DMS53 treated with DMSO at 0.1 percent for 48 hours (cell line): Measurements from ENCODE around the gene CD72.
"Not testable (repeated sequence)": the region's sequence is repeated elsewhere in the genome, so short reads cannot be mapped to it uniquely, and the experiment has no call there.

Source experiments
- DNase-seq: peaks from one replicate; lab custom pipeline; 2025; ENCODE audit not compliant: unreplicated experiment; lab: John Stamatoyannopoulos, UW

The CD72 gene

DNA sequence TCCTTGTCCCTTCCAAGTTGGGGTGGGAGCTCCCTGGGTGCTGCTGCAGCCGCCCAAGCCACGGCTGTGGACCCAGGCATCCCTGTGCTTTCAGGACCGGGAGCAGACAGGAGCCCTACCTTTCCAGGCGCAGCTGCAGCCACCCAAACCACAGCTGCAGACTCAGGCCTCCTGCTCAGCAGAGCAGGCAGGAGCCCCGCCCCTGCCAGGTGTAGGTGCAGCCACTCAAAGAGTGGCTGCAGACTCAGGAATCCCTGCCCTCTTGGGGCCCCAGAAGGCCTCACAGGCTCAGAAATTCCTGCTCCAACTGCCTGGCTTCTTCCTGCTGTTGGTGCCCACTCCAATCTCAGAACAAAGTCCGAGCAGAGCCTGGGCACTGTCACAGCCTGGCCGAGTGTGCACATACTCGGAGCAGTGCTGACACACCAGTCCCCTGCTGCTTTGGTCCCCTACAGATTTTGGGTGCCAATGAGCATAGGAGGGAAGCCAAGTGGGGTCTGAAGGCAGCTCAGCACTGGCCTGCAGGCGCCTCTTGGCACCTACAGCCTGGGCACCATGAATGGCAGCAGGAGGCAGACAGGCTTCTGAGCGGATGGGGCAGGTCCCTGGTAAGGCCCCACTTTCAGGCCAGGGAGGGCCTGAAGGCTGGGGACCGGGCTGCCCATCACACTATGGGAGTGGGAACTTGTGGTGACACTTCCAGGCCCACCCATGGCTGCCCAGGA is 19.2 kb downstream of the CD72 start:
- DNase-seq: peak; percentile 55

DNA sequence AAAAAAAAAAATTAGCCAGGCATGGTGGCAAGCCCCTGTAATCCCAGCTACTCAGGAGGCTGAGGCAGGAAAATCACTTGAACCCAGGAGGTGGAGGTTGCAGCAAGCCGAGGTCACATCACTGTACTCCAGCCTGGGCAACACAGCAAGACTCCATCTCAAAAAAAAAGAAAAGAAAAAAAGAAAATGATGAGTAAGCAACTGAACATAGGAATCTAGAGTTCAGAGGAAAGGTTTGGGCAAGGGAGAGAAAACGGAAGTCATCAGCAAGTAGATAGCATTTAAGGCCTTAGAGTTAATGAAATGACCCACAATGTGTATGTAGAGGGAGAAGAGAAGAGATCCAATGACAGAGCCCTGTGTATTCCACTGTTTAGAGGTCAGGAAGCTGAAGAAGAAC is 21.3 kb downstream of the CD72 start:
- not testable (repeated sequence) for DNase-seq

DNA sequence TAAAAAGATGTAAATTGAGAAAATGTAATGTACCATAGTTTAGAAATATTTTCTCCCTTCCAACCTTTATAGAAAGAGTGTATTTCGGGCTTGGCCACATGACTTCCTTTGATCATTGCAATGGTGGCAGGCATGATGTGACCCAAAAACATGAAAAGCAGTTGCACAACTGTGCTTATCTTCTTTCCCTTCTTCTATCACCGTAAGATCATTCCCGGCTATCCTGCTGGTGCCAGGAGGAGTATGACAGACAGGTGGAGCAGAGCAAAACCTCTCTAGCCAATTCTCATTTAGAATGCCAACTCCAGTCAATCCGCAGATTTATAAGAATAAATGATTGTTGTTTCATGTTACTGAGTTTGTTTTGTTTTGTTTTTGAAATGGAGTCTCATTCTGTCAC is 23.7 kb downstream of the CD72 start:
- DNase-seq: no peak

DNA sequence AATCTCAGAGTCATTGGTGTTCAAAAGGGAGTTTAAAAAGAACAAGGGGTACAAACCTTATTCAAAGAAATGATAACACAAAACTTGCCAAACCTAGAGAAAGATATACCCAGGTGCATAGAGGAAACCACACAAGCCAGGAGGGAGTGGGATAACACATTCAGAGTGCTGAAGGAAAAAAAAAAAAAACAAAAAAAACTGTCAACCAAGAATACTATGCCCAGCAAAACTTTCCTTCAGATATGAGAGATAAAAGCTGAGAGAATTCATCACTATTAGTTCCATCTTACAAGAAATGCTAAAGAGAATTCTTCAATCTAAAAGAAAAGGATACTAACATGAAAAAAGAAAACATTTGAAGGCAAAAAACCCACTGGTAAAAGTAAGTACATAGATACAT is 24.6 kb downstream of the CD72 start:
- DNase-seq: no peak

DNA sequence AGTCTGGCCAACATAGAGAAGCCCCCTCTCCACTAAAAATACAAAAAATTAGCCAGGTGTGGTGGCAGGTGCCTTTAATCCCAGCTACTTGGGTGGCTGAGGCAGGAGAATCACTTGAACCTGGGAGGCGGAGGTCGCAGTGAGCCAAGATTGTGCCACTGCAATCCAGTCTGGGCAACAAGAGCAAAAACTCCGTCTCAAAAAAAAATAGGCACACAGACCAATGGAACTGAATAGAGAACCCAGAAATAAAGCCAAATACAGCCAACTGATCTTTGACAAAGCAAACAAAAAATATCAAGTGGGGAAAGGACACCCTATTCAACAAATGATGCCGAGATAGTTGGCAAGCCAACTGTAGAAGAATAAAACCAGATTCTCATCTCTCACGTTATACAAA is 29.7 kb downstream of the CD72 start:
- not testable (repeated sequence) for DNase-seq

DNA sequence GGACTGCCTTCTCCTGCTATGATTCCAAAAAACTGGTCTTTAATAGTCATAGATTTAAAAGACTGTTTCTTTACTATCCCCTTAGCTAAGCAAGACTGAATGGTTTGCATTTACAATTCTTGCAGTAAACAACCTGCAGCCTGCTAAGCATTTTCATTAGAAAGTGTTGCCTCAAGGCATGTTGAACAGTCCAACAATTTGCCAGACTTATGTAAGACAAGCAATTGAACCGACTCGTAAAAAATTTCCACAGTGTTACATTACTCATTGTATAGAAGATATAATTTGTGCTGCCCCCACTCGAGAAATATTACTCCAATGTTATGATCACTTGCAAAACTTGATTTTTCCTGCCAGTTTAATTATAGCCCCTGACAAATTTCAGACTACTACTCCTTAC is 33.5 kb downstream of the CD72 start:
- not testable (repeated sequence) for DNase-seq

DNA sequence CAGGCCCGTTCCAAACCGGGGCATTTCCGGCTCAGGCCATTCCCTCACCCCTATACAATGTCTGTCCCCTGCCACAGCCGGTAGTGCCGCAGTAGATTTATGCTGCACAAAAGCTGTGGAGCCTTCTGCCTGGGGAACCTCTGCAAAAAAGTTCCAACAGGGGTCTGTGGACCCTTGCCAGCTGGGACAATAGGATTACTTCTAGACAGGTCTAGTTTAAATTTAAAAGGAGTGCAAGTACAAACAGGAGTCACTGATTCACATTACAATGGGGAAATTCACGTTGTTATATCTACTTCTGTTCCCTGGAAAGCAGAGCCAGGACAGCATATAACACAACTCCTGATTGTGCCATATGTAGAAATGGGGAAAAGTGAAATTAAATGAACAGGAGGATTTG is 34.7 kb downstream of the CD72 start:
- not testable (repeated sequence) for DNase-seq

DNA sequence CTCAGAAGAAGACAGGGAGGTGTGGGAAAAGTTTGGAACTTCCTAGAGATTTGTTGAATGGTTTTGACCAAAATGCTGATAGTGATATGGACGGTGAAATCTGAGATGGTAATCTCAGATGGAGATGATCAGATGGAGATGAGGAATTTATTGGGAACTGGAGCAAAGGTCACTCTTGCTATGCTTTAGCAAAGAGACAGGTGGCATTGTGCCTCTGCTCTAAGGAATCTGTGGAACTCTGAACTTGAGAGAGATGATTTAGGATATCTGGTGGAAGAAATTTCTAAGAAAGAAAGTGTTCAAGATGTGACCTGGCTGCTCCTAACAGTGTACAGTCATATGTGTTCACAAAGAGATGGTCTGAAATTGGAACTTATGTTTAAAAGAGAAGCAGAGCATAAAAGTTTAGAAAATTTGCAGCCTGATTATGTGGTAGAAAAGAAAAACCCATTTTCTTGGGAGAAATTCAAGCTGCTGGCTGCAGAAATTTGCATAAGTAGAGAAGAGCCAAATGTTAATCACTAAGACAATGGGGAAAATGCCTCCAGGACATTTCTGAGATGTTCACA is 38.5 kb downstream of the CD72 start:
- DNase-seq: not testable (repeated sequence)

DNA sequence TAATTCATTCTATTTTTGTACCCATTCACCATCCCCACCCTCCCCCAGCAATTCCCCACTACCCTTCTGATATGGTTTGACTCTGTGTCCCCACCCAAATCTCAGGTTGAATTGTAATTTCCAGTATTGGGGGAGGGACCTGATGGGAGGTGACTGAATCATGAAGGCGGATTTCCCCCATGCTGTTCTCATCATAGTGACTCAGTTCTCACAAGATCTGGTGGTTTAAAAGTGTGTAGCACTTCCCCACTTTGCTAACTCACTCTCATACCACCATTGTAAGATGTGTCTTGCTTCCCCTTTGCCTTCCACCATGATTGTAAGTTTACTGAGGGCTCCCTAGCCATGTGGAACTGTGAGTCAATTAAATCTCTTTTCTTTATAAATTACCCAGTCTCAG is 39.1 kb downstream of the CD72 start:
- DNase-seq: no peak

DNA sequence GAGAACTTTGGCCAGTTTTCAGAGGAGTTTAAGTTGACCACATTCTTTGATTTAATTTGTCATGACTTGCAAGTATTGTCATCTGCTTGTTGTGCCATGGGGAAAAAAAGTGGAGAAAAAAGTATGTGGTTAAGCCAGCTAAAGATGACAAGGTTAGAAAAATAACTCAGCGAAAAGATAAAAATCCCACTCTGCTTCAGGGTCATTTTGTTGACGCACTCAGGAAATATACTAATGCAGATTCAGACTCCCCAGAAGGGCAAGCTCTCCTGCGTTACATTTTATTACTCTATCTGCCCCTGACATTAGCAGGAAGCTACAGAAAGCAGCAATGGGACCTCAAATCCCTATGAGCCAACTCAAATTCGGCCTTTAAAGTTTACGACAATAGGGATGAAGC is 40.7 kb downstream of the CD72 start:
- no peak for DNase-seq

DNA sequence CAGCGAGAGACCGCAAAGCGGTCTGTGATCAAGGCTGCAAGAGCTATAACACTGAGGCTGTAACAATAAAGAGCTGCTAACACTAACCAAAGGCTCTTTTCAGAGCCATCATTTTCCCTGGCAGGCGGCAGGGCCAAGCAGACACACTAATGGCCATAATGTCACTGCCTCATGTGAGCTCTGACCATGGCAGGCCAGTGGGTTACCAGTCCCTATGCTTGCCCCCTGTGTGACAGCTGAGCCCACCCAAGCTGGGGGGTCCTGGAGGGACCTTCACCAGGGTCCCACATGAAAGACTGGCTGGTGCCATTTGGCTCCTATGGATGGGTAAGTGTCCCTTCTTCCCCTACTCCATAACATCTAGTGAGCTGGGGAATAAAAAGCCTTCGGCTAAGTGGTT is 42.7 kb downstream of the CD72 start:
- no peak for DNase-seq

DNA sequence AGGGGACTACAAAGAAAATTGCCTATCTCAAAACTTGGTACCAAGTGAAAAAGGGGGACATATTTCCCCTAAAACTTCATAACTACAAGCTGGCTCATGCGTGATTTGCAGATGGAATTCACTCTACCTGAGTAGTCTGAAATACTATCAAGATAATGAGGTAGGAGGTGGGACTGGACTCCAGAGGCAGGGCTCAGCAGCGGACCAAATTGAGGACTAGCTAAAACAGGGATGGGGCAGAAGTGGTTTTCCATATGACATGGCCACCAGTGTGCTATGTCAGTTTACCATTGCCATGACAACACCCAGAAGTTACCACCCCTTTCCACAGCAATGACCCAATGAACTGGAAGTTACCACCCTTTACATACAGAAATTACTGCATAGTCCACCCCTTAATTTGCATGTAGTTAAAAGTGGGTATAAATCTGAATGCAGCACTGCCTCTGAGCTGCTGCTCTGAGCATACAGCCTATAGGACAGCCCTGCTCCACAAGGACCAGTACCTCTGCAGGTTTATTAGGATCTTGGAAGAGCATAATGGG is 43.6 kb downstream of the CD72 start:
- no peak for DNase-seq

DNA sequence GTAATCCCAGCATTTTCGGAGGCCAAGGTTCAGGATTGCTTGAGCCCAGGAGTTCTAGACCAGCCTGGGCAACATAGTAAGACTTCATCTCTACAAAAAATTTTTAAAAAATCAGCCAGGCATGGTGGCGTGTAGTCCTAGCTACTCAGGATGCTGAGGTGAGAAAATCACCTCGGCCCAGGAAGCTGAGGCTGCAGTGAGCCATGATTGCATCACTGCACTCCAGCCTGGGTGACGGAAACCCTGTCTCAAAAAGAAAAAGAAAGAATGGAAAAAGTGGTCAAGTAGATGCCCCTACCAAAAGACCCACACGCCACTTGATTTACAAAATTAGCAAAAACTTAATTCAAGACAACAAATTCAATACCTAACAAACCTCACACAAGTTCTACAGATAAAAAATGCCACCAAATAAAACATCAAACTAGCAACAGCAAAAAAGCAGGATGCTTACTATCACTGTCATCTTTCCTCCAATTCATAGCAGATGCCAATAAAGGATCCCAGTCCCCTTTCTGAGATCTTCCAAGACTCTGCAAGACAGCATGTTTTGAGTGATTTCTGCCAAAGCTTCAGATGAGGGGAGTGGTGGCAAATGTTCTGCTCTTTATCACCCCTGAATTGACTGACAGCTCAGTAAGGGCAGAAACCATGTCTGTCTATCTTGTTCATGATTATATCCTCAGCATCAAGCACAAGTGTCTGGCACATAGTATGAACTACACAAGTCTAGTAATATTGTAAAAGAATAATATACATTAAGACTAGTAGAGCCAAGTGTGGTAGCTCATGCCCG is 47.3 kb downstream of the CD72 start:
- no peak for DNase-seq

DNA sequence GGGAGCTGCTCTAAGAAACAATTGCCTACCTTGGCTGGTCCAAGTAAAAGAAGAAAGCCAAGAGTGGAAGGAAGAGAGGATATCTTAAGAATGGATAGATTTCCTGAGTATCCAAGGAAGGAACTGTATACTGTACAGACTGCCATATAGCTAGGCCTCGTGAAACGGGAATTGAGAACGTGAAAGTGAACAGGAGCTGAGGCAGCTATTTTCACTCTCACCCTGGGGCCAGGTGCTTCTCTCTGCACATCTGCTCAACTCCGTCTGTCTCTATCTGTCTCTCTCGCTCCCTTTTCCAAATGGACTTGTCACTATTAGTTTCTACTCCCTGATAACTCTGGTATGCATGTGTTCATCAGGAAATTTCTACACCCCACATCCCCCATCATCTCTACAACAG is 49.0 kb downstream of the CD72 start:
- no peak for DNase-seq

DNA sequence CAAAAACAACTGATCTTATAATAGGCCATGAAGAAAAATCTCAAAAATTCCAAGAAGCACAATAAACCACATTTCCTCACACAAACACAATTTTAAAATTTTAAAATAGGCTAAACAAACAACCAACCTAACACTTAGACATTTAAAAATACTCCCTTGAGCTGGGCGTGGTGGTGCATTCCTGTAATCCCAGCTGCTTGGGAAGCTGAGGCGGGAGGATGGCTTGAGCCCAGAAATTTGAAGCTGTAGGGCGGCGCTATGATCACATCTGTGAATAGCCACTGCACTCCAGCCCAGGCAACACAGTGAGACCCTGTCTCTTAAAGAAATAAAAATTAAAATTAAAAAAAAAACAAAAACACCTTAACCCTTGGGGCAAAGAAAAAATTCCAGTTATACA is 50.0 kb downstream of the CD72 start:
- no peak for DNase-seq

DNA sequence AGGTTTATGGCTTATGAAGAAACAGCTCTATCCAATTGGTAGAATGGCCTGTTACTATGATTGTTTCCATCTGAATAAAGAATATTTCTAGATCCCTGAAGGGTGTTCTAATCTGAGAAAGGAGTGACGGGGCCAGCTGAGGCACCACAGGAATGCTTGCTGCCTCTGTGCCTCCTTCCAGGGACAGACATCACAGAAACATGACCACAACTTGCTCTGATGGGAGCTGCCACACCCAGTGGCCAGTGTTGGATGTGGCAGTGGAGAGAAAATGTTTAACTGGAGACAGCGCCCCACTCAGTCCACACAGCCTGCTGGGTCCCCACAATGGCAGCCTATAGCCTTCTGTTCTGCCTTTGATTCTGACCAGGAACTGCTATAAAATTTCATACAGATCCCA is 51.8 kb downstream of the CD72 start:
- no peak for DNase-seq

DNA sequence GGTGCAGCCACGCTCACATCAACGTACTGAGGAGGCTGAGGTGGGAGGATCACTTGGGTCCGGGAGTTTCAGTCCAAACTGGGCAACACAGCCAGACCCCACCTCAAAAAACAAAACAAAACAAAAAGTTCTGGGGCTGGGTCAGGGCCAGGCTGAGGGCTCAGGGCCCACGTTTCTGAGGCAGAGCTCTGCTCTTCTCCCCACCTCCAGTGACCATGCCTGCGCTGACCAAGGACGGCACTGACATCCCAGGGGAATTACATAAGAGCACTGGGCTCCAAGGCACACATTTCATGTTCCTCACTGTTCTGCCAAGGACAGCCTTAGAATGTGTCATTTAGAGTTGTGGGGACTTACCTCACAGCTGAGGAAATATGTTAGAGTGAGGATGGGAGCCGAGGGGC is 53.6 kb downstream of the CD72 start:
- DNase-seq: no peak

DNA sequence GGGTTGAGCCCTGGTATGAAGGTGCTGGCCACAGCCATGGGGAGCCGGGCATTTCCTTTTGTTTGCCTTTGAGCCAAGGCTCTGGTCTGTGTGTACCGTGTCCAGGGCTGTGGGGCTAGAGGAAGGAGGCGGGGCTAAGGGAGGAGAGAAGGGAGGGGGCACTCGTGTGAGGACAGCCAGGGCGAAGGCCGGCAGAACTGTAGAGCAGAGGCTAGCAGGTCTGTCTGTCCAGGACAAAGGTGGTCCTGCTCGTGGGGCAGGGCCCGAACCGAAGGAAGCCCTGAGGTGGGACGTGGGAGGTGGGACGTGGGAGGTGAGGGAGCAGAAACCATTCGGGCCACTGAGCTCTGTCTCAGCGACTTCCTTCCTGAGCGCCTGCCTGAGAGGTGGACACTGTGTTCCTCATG is 54.4 kb downstream of the CD72 start:
- no peak for DNase-seq

DNA sequence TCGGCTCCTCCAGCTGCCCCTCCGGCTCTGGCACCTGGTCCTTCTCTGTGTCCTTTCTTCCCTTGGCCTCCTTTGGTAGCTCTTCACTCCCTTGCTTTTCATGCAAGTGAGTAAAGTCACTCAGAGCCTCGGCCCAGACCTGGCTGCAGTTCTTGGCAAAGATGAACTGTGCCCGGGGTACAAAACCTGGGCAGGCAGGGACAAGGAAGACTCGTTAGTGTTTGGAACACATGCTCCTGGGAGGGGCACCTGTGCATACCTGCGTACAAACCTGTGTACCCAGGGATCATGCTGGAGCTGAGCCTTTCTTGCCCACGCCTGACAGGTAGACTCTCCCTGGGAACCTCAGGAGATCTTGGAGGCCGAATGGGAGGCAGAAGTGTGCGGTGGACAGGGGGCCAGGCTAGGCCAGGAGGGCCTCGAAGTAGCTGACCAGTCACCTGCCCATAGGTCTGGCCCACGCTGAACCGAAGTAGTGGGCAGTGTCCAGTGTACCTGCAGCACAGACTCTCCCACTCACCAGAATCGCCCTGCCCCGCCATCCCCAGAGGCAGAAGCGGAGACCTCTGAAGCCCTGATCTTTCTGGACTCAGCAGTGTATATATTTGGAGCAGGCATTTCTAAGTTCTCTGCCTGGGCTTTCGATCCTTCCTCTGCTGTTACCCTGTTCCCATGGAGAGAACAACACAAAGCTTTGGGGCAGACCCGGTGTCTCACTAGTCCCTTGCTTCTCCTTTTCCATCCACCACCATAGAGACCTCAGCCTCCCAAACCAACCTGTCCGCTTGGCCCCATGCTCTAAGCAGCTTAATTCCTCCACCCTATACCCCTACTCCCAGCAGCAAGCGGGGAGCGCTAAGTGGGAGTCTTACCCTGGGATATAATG is 55.1 kb downstream of the CD72 start:
- DNase-seq: no peak

DNA sequence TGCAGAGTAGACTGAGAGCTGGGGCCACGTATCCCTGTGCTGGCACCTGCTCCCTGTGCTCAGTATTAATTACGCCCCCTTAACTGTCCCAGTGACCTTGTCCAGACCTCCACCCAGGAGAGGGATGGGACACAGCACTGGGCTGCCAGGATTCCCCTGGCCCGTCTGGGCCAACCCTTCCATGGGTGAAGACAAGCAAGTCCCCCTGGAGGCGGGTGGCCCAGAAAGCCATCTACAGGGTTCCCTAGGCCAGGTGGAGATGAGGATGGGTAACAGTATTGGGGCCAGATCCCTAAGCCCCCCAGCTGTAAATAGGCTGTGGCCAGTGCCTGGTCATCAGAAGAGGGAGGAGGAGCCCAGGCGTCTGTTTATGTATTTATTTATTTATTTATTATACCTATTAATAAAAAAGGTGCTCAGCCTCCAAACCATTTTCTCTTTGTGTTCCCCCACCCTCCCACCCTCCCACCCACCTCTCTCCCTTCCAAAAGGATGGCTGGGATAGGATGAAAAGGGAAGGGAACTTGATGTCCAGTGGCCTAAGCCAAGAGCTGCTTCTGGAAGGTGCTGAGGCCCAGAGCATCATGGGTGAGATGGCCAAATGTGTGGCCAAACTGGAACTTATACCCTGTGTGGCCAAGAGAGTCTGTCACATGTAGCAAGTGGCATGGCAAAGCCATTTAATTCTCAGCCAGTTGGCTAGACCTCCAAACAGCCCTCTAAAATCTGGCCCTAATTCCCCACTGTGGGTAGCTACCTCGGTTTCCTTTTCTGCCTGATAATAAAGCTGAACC is 56.5 kb downstream of the CD72 start:
- DNase-seq: no peak
